ENCODE results near the gene LSM7. TPM values are rescaled to one million over a fixed set of nuclear protein-coding genes. Genes with fewer than 3 reads are reported as not detected.

The LSM7 gene
- total RNA-seq, 1 donor from 2014 or later, result 76.6 TPM

DNA sequence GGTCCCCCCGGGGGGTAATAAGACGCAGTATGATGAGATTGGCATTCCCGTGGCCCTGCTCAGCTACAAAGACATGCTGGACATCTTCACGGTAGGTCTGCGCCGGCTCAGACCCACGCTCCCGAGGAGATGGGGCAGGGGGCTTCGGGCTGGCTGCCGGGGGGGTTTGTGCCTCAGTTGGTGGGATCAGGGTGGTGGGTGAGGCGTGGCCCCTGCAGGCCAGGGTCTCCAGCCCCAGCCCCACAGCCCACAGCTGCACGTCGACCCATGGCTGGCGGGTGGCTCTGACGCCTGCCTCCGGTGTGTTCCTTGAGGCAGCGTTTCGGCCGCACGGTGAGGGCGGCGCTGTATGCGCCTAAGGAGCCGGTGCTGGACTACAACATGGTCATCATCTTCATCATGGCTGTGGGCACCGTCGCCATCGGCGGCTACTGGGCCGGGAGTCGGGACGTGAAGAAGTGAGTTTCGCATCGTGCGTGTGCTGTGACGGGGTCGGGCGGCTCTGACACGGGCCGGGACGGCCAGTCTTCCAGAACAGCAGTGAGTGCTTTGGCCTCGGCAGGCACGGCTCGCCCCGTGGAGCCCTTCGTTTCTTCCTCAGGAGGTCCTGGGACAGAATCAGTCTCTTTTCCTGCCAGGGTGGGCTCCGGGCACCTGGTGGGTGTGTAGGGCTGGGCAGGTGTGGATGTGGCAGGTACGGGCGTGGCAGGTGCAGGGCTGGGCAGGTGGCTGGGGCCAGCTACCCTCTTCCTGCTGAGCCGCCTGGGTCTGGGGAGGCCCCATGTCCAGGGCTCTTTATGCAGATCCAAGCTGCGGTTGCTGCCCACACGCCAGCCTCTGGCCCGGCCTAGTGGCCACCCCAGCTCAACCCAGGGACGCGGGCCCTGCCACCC, 10.6 kb upstream of the LSM7 start:
- DNase-seq (ENCODE audit: low spot score), result no peak

DNA sequence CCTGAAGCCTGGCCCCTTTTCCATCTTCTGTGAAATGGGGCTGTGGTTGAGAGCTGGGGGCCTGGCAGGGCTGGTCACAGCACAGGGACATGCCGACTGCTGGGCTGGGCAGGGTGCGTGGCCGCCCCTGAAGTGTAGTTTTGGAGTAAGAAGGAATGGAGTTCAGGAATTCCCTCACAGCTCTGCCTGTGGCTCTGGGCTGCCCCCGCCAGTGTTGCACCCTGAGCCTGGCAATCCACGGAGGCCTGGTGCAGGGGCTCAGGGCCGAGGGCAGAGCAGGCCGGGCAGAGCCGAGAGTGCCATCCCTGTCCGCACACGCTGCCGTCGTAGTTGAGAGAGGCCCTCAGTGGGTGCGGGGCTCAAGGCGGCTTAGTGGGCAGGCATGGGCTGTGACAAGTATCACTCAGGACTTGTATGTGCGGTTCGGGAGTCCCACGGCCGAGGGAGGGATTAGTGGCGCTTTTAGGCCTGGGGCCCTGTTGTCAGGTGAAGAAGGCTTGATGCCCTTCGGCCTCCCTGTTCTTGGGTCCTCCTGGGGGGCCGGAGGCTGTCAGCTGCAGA, 9.7 kb upstream of the LSM7 start:
- DNase-seq (ENCODE audit: low spot score), result no peak

DNA sequence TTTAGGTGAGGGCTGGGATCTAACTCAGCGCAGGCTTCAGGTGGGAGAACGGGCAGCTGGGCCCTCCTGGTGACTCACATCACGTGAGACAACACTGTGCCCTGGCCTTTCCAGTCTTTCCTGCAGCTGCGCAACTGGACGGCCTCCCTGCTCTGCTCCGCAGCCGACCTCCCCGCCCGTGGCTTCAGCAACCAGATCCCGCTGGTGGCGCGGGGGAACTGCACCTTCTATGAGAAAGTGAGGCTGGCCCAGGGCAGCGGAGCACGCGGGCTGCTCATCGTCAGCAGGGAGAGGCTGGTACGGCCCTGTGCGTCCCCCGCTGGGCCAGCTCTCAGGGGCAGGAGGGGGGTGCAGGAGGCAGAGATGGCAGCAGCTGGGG, 8.9 kb upstream of the LSM7 start:
- DNase-seq (ENCODE audit: low spot score), result peak; percentile 61

DNA sequence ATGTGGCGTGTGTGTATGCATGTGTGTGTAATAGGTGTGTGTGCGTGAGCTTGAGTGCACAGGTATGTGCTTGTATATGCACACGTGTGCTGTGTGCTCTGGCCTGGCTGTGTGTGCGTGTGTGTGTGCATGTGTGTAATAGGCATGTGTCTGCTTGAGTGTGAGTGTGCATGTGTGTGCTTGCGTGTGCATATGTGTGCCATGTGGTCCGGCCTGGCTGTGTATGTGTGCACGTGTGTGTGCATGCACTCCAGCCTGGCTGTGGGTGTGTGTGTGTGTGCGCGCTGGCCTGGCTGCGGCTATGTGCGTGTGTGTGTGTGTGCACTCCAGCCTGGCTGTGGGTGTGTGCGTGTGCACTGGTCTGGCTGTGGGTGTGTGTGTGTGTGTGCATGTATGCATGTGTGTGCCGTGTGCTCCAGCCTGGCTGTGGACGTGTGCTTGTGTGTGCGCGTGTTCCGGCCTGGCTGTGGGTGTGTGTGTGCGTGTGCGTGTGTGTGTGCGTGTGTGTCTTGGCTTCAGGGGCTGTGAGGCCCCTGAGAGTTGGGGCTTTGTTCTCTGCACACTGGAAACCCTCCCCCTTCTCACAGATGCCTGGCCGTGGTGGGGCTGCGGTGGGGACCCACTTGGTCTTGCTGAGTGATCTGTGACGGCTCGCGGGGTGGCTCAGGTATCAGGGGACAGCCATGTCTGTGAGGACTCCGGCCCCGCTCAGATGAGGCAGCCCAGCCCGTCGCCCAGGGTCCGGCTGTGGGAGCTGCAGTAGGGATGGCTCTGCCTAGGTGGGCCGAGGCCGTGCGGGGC, 8.3 kb upstream of the LSM7 start:
- DNase-seq (ENCODE audit: low spot score), result no peak

DNA sequence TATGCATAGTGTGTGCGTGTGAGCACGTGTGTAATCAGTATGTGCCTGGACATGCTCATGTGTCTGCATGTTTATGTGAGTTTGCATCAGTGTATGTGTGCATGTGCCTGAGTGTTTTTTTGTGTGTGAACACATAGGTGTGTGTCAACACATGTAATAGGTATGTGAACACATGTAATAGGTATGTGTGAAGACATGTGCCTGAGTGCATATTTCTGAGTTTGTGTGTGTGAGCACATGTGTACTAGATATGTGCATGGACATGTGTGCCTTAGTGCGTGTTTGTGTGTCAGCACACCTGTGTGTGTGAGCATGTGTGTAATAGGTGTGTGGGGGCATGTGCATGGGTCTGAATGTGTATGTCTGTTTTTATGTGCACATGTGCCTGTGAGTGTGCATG, 7.5 kb upstream of the LSM7 start:
- no peak for DNase-seq (ENCODE audit: low spot score)

DNA sequence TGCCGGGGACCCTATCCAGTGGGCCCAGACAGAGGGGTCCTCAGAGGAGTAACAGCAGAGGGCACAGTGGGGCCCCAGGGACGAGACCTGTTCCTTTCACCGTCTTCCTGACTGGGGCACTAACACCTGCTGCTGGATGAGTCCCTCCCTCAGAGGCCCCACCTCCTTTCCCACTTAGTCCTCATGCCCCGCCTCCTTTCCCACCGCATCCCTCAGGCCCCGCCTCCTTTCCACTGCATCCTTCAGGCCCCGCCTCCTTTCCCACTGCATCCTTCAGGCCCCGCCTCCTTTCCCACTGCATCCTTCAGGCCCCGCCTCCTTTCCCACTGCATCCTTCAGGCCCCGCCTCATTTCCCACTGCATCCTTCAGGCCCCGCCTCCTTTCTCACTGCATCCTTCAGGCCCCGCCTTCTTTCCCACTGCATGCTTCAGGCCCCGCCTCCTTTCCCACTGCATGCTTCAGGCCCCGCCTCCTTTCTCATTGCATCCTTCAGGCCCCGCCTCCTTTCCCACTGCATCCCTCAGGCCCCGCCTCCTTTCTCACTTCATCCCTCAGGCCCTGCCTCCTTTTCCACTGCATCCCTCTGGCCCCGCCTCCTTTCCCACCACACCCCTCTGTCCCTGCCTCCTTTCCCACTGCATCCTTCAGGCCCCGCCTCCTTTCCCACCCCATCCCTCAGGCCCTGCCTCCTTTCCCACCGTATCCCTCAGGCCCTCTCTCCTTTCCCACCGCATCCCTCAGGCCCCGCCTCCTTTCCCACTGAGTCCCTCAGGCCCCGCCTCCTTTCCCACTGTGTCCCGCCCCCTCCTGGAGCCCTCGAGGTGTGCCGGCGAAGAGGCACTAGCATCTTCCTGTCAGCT, 6.8 kb upstream of the LSM7 start:
- no peak for DNase-seq (ENCODE audit: low spot score)

DNA sequence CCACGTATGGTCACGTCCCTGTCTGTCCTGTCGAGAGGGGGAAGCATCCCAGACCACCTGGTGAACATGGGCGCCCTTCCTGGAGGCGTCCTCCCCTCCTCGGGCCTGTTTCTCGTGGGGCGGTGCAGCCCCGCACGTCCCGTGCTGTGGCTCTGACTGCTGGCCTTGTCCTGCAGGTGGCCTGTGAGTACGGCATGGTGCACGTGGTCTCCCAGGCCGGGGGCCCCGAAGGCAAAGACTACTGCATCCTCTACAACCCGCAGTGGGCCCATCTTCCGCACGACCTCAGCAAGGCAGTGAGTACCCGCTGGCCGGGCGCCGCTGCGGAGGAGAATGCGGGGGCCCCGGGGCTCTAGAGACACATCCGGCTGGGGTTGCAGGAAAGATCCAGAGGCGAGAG, 6.0 kb upstream of the LSM7 start:
- no peak for DNase-seq (ENCODE audit: low spot score)

DNA sequence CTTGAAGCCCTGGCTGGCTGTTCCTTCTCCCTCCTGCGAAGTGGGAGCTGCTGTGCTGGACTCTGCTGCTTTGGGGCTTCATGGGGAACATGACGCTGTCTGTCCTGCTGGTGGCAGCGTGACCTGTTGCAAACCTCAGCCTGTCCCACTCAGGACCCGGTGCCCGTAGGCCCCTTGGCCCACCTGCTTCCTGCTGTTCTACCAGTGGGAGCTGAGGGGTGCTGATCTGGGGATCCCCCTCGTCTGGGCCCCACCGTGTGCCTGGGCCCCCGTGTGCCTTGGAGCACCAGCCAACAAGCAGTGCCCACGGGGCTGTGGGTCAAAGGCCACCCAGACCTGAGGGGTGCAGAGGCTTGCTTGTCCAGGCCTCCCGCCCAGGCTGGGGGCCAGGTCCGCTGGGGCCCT, 5.4 kb upstream of the LSM7 start:
- DNase-seq (ENCODE audit: low spot score), result no peak

DNA sequence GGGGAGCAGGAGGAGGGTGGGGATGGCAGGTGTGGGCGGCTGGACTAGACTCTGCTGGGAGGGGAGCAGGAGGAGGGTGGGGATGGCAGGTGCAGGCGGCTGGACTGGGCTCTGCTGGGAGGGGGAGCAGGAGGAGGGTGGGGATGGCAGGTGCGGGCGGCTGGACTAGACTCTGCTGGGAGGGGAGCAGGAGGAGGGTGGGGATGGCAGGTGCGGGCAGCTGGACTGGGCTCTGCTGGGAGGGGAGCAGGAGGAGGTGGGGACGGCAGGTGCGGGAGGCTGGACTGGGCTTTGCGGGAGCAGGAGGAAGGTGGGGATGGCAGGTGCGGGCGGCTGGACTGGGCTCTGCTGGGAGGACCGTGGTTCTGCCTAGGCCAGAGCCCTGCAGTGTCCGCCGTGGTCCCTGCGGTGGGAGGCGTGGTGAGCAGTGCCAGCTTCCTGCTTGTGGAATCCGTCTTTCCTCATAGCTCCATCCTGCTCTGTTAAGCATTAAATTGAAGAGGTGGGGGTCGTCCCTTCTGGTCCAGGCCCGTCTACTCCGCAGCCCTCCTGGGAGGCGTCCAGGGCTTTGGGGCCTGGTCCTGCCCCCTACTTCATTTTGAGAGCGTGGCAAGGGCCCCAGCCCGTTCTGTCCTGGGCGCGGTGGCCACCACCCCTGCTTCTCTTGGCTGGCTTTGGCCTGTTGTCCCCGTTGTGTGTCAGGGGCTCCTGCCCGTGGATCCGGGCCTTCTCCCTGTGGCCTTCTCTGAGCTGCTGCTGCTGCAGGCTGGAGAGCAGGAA, 4.8 kb upstream of the LSM7 start:
- DNase-seq (ENCODE audit: low spot score), result no peak

DNA sequence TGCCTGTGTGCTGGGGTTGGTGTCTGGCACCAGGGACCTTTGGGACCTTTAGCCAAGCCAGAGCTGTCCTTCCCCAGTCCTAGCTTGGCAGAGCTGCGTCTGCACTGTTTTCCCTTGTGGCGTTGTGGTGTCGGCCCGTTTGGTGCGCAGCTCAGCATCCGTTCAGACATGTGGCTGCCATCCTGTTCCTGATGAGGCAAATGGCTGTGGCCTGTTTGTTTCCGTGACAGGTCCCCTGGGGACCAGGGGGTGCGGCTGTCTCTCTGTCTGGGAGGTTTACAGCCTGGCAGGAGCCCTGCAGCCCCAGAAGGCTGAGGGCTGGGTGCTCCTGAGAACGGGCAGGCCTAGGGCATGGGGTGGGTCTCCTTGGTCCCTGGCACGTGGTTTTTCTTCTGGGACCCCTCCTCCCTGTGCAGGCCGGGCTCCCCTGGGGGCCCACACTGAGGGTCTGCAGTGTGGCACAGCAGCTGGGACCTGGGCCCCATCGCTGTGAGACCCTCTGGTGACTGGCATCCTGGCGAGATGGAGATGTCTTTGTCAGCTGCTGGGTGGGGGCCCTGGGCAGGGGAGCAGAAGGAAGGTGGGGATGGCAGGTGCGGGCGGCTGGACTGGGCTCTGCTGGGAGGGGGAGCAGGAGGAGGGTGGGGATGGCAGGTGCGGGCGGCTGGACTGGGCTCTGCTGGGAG, 4.1 kb upstream of the LSM7 start:
- DNase-seq (ENCODE audit: low spot score), result no peak

DNA sequence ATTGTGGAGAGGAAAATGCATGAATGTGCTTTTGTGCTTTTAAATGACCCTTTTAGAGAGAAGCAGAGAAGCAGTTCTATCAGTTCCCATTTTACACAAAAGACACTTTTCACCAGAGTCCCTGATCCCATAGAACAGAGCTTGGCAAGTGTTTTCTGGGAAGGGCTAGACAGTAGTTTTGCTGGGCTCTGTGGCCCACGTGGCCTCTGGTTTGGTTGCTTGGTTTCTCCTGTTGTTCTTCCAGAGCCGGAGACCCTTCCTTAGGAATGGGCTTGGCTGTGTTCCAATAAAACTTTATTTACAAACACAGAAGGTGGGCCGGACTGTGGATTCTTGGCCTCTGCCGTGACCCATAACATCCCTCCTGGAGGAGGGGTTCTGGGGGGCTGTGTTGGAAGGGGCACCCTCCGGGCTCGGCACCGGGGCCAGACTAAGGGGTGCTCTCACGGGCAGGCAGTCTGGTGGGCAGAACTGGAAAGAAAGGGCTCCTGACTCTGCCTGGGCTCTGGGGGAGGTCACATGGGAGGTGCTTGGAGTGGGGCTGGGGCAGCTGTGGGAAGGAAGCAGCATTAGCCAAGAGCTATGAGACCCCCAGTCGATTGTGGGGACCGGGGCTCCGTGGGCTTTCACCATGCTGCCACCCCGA, 3.3 kb upstream of the LSM7 start:
- no peak for DNase-seq (ENCODE audit: low spot score)

DNA sequence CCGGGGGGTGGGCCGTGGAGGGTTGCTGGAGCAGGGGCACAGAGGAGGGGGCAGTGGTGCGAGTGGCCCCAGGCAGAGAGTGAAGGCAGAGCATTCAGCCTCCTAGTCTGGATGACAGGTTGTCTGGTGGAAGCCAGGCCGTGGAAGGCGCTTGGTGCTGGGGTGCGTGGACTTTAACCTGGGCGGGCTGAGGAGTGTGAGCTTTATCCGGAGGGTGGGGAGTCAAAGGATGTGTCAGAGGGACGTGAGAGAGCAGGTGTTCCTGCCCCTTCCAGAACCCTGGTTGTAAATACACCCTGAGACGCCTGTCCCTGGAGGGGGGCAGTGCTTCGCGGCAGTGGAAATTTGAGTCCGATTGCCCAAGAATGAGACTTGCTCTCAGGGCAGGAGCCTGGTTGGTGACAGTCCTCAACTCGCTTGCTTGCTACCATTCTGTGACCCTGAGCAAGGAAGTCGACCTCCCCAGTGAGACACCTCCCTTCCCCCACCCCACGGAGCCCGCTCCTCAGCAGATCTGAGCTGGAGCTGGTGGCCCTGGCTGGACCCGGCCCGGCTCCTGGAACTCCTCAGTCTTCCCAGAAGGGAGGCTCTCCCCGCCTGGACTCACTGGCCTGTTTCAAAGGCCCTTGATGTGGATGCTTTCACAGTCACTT, 2.4 kb upstream of the LSM7 start:
- DNase-seq (ENCODE audit: low spot score), result peak; percentile 27

DNA sequence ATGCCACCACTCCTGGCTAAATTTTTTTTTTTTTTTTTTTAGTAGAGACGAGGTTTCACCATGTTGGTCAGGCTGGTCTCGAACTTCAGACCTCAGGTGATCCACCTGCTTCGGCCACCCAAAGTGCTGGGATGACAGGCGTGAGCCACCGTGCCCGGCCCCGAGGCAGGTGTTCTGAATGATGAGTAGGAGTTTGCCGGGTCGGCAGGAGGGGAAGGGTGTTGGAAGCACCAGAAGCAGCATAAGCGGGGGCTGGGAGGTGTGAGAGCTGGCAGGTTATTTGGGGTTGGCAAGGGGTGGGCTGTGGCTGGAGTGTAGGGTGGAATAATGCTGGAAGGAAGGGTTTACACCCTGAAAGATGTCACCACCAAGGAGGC, 1.9 kb upstream of the LSM7 start:
- no peak for DNase-seq (ENCODE audit: low spot score)

DNA sequence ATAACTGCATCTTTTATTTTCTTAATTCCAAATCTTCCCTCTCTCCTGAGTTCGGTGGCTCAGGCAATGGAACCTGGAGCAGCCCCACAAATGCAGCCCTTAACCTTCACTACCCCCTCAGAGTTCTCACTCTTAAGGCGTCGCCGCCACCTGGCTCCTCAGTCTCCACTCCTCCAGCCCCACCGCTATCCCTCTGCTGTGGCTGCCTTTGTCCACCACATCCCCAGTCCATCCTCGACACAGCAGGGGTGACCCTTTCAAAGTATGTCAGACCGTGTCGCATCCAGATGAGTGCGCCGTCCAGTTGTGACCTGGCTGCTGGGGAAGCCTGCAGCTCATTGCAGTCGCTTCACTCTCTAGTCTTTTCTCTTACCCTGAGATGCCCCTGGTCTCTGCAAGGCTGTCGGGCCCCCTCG, 1.1 kb upstream of the LSM7 start:
- DNase-seq (ENCODE audit: low spot score), result no peak

DNA sequence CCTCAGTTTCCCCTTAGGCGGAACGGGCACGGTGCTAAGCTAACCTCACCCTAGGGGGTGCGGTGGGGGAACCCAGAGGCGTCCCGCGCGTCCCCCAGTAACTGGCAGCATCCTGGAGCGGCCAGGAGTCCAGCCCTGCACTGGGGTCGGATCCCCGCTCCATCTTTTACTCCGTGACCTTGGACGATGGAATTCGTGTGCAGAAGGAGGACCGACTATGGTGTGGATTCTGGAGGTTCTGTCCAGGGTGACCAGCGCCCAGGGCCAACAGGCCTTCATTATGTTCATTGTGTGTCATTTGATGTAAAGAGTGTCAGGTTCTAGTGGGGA, 728 bp upstream of the LSM7 start:
- DNase-seq (ENCODE audit: low spot score), result no peak

DNA sequence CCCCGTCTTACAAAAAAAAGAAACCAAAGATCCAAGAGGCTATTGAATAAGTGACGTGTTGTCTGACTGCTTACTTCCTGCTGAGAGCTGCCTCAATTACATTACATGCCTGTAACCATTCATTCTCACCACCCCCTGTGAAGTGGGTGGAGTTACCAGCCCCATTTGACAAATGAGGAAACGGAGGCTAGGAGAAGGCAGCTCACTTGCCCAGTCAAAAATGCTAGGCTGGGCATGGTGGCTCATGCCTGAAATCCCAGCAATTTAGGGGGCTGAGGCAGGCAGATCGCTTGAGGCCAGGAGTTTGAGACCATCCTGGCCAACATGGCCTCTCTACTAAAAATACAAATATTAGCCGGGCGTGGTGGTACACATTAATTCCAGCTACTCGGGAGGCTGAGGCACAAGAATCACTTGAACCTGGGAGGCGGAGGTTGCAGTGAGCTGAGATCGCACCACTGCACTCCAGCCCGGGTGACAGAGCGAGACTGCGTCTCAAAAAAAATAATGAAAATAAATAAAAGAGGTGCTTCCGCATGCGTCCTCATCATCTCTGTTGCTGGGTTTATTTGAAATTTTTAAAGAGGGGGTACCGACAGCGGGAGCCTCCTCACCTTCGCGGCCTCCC, 499 bp downstream of the LSM7 start:
- DNase-seq (ENCODE audit: low spot score), result peak; percentile 32

DNA sequence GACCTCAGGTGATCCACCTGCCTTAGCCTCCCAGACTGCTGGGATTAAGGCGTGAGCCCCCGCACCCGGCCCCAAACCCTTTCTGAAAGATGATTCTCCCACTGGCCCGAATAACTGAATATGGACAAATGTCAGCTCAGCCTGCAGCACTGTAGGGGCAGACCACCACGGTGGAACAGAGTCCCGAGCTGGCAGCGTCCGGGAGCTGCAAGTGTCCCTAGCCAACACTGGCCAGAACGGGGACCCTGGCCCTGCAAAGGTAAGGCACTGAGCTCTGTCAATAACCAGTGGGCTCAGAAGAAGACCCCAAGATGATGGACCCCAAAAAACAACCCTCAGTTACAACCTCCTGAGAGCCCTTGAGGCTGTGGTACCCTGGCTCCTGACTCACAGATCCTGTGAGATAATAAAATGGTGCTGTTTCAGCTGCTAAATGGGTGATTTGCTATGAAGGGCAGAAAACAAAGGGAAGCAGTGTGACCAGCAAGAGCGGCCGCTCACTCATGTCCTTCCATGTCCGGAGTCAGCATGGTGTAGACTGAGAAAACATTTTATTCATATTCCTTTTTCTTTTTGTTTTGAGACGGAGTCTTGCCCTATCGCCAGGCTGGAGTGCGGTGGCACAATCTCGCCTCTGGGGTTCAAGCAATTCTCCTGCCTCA, 1.6 kb downstream of the LSM7 start:
- DNase-seq (ENCODE audit: low spot score), result no peak

DNA sequence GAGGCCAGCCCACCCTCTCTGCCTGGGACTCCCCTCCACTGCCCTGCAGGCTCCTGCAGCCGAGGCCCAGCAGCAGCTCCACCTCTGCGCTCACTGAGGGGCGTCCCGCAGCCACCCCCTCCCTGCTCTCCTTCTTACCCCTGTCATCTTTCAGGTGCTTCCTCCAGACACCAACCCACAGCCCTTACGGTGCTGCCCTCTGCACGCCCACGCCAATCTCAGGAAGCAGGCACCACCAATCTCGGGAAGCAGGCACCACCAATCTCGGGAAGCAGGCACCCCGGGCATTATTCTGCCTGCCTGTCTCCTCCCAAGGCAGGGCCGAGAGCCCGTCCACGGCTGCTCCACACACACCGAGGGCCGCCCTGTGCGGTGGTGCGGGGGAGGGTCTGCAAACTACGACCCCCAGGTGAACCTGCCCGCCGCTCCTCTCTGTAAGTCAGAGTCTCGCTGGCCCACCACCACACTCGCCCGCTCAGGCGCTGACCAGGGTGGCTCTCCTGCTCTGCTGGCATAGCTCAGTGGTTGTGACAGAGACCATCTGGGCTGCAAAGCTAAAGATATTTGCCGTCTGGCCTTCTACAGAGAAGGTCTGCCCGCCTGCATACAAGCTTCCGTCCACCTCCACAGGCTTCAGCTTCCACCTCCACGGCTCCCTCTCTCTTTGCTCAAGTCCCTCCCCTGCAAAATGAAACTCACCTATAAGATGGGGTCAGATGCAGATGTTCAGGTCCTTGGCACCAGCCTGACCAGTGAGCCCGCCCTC, 2.9 kb downstream of the LSM7 start:
- no peak for DNase-seq (ENCODE audit: low spot score)
